ENCODE data around the gene RASSF7. TPM values are rescaled to one million over a fixed set of nuclear protein-coding genes. Genes with fewer than 3 reads are reported as not detected.

RASSF7 gene
- total RNA-seq, 1 donor from 2014 or later: 72.5 TPM

DNA sequence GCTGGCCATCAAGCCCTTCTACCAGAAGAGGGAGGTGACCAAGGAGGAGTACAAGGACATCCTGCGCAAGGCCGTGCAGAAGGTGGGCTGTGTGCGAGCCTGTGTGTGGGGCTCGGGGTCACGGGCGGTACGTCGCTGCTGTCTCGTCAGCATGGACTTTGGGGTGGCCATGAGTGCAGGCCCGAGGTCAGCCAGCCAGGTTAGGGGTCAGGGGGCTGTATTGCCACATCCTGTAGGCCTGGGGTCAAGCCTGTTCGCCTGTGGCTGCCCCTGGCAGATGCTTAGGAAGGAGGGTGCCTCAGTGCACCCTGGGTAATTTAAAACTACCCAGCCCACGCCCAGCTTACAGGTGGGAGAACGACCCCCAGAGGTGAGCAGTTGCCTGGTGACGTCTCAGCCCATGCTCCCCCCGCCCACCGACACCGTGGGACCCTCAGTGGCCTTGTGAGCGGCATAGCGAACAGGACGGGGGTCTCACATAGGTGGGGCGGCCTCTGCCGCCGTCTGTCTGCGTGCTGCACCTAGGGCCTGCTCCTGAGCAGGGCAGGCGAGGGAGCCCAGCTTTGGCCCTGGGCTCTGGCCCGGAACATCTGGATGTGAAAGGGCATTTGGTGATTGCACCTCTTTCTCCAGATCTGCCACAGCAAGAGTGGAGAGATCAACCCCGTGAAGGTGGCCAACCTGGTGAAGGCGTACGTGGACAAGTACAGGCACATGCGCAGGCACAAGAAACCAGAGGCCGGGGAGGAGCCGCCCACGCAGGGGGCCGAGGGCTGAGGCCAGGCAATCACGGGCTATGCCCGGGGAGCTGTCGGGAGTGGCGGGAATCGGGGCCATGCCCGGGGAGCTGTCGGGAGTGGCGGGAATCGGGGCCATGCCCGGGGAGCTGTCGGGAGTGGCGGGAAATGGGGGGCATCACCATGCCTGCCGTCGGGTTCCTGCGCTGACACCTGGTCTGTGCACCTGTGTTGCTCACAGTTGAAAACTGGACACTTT, 50.5 kb downstream of the RASSF7 start:
- H3K36me3 ChIP-seq (ENCODE audit: control insufficient read depth, insufficient read depth, low read length): peaks cover 4% of the 10 kb centered on the region

GRCh38 chr11:612201-612960, 51.6 kb downstream of the RASSF7 start:
- TF ChIP-seq, protein P1, sequence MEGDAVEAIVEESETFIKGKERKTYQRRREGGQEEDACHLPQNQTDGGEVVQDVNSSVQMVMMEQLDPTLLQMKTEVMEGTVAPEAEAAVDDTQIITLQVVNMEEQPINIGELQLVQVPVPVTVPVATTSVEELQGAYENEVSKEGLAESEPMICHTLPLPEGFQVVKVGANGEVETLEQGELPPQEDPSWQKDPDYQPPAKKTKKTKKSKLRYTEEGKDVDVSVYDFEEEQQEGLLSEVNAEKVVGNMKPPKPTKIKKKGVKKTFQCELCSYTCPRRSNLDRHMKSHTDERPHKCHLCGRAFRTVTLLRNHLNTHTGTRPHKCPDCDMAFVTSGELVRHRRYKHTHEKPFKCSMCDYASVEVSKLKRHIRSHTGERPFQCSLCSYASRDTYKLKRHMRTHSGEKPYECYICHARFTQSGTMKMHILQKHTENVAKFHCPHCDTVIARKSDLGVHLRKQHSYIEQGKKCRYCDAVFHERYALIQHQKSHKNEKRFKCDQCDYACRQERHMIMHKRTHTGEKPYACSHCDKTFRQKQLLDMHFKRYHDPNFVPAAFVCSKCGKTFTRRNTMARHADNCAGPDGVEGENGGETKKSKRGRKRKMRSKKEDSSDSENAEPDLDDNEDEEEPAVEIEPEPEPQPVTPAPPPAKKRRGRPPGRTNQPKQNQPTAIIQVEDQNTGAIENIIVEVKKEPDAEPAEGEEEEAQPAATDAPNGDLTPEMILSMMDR (IDR thresholded peaks at IDR 0.05; ENCODE audit: insufficient read depth, low read length, poor library complexity, severe bottlenecking): peak; percentile 31
- Histone ChIP-seq H3K36me3 (ENCODE audit: control insufficient read depth, insufficient read depth, low read length) (peaks cover 4% of the 10 kb centered on the region), H3K4me3 (ENCODE audit: low read depth, low read length) (no peak overlapping the region), H3K27me3 (ENCODE audit: control insufficient read depth, insufficient read depth, low read length) (no peaks in the 10 kb centered on the region)
- no peak for DNase-seq (ENCODE audit: low read depth)

More for the DNA sequence above, 50.5 kb downstream of the RASSF7 start:
- Histone ChIP-seq H3K27me3 (ENCODE audit: control insufficient read depth, insufficient read depth, low read length) (no peaks in the 10 kb centered on the region), H3K4me3 (ENCODE audit: low read depth, low read length) (no peak overlapping the region)
- TF ChIP-seq, protein P1 (IDR thresholded peaks at IDR 0.05; ENCODE audit: insufficient read depth, low read length, poor library complexity, severe bottlenecking): no peak
- no peak for DNase-seq (ENCODE audit: low read depth)

DNA sequence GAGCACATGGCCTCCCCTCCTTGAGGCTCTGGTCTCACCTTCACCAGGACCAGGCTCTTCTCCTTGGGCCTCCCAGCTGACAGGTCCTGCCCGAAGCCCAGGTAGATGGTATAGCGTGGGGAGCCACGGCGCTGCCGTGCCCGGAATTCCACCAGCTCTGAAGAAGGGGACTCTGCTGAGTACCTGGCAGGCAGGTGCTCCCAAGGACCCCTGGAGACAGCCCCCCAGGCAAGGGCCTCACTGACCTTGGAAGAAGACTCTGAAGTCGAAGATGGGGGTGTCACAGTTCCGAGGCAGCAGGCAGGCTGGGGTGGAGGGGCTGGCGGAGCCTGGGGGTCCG, 52.2 kb downstream of the RASSF7 start:
- TF ChIP-seq, protein P1 (IDR thresholded peaks at IDR 0.05; ENCODE audit: insufficient read depth, low read length, poor library complexity, severe bottlenecking): no peak
- Histone ChIP-seq H3K4me3 (ENCODE audit: low read depth, low read length) (no peak overlapping the region), H3K36me3 (ENCODE audit: control insufficient read depth, insufficient read depth, low read length) (peaks cover 4% of the 10 kb centered on the region), H3K27me3 (ENCODE audit: control insufficient read depth, insufficient read depth, low read length) (no peaks in the 10 kb centered on the region)
- DNase-seq (ENCODE audit: low read depth): no peak

GRCh38 chr11:613369-613968, 52.7 kb downstream of the RASSF7 start:
- DNase-seq (ENCODE audit: low read depth): no peak
- Histone ChIP-seq H3K4me3 (ENCODE audit: low read depth, low read length) (no peak overlapping the region), H3K36me3 (ENCODE audit: control insufficient read depth, insufficient read depth, low read length) (peaks cover 4% of the 10 kb centered on the region), H3K27me3 (ENCODE audit: control insufficient read depth, insufficient read depth, low read length) (no peaks in the 10 kb centered on the region)
- TF ChIP-seq, protein P1 (IDR thresholded peaks at IDR 0.05; ENCODE audit: insufficient read depth, low read length, poor library complexity, severe bottlenecking): no peak

Other genes with a start within 250 kb of the RASSF7 start
- gene IFITM1, start 246.9 kb upstream of the RASSF7 start, total RNA-seq: 38.2 and 42.4 TPM in 2 replicates
- 93.7 and 125 TPM in 2 replicates for gene IFITM3, start 240.1 kb upstream of the RASSF7 start, total RNA-seq
- 24.2 and 31.6 TPM in 2 replicates for gene B4GALNT4, start 191.5 kb upstream of the RASSF7 start, total RNA-seq
- 23.9 and 24.9 TPM in 2 replicates for gene PKP3, start 166.8 kb upstream of the RASSF7 start, total RNA-seq
- 98.4 and 113 TPM in 2 replicates for gene SIGIRR, start 146.0 kb upstream of the RASSF7 start, total RNA-seq
- 18.4 and 19.7 TPM in 2 replicates for gene ANO9, start 119.0 kb upstream of the RASSF7 start, total RNA-seq
- gene PTDSS2, start 110.7 kb upstream of the RASSF7 start, total RNA-seq: 81.1 and 96.3 TPM in 2 replicates
- 229 and 251 TPM in 2 replicates for gene RNH1, start 53.7 kb upstream of the RASSF7 start, total RNA-seq
- gene HRAS, start 25.4 kb upstream of the RASSF7 start, total RNA-seq: 83.7 and 96.1 TPM in 2 replicates
- gene LRRC56, start 23.4 kb upstream of the RASSF7 start, total RNA-seq: 1.6 and 1.9 TPM in 2 replicates
- gene LMNTD2, start 232 bp upstream of the RASSF7 start, total RNA-seq: 1.9 and 4.7 TPM in 2 replicates
- gene PHRF1, start 15.5 kb downstream of the RASSF7 start, total RNA-seq: 32.5 and 33.0 TPM in 2 replicates
- 60.2 and 78.7 TPM in 2 replicates for gene IRF7, start 55.0 kb downstream of the RASSF7 start, total RNA-seq
- 0.92 TPM in 1 of 2 replicates, not detected in the other for gene CDHR5, start 64.0 kb downstream of the RASSF7 start, total RNA-seq
- gene SCT, start 66.2 kb downstream of the RASSF7 start, total RNA-seq: 2.1 TPM in 1 of 2 replicates, not detected in the other
- 0.08 TPM in 1 of 2 replicates, not detected in the other for gene DRD4, start 76.3 kb downstream of the RASSF7 start, total RNA-seq
- gene DEAF1, start 134.3 kb downstream of the RASSF7 start, total RNA-seq: 56.5 and 63.0 TPM in 2 replicates
- 22.7 and 28.5 TPM in 2 replicates for gene TMEM80, start 134.8 kb downstream of the RASSF7 start, total RNA-seq
- gene EPS8L2, start 145.3 kb downstream of the RASSF7 start, total RNA-seq: 119 and 143 TPM in 2 replicates
- 201 and 207 TPM in 2 replicates for gene TALDO1, start 186.5 kb downstream of the RASSF7 start, total RNA-seq
- gene GATD1, start 216.5 kb downstream of the RASSF7 start, total RNA-seq: 27.6 and 54.9 TPM in 2 replicates
- 0.25 TPM in 1 of 2 replicates, not detected in the other for gene CEND1, start 229.1 kb downstream of the RASSF7 start, total RNA-seq
- gene SLC25A22, start 237.3 kb downstream of the RASSF7 start, total RNA-seq: 17.1 and 19.8 TPM in 2 replicates
- gene PIDD1, start 244.3 kb downstream of the RASSF7 start, total RNA-seq: 31.1 and 36.2 TPM in 2 replicates
- 708 and 1,183 TPM in 2 replicates for gene RPLP2, start 249.0 kb downstream of the RASSF7 start, total RNA-seq

All from kidney epithelial cell (primary cell).